Measurements from ENCODE around the gene FAM107B.

The FAM107B gene

GRCh38 chr10:14683256-14683655 is 91.4 kb downstream of the FAM107B start:
- TF ChIP-seq FOXP2 (optimal IDR thresholded peaks at IDR 0.05; ENCODE audit: borderline replicate concordance, extremely low read depth, extremely low read length, insufficient read depth) (no peak), POLR2AphosphoS5 (IDR thresholded peaks at IDR 0.05; ENCODE audit: low read depth, low read length) (no peak), SIN3A (IDR thresholded peaks at IDR 0.05; ENCODE audit: borderline replicate concordance, insufficient read depth, low read length) (no peak), REST (IDR thresholded peaks at IDR 0.05; ENCODE audit: insufficient read depth in 1 of 2, low read depth in 2 of 2, low read length in 2 of 2) (no peak), TAF1 (IDR thresholded peaks at IDR 0.05; ENCODE audit: borderline replicate concordance, insufficient read depth, low read length) (no peak)

- no peak for TF ChIP-seq FOXP2 (optimal IDR thresholded peaks at IDR 0.05; ENCODE audit: borderline replicate concordance, extremely low read depth, extremely low read length, insufficient read depth)
- TF ChIP-seq SIN3A (IDR thresholded peaks at IDR 0.05; ENCODE audit: borderline replicate concordance, insufficient read depth, low read length): no peak
- no peak for TF ChIP-seq REST (IDR thresholded peaks at IDR 0.05; ENCODE audit: insufficient read depth in 1 of 2, low read depth in 2 of 2, low read length in 2 of 2)
- TF ChIP-seq TAF1 (IDR thresholded peaks at IDR 0.05; ENCODE audit: borderline replicate concordance, insufficient read depth, low read length): no peak
- TF ChIP-seq POLR2AphosphoS5 (IDR thresholded peaks at IDR 0.05; ENCODE audit: low read depth, low read length): no peak
Observed at GRCh38 chr10:14681802-14682201, 92.9 kb downstream of the FAM107B start.

- TF ChIP-seq POLR2AphosphoS5 (IDR thresholded peaks at IDR 0.05; ENCODE audit: low read depth, low read length) (no peak), REST (IDR thresholded peaks at IDR 0.05; ENCODE audit: insufficient read depth in 1 of 2, low read depth in 2 of 2, low read length in 2 of 2) (no peak), TAF1 (IDR thresholded peaks at IDR 0.05; ENCODE audit: borderline replicate concordance, insufficient read depth, low read length) (no peak), SIN3A (IDR thresholded peaks at IDR 0.05; ENCODE audit: borderline replicate concordance, insufficient read depth, low read length) (no peak), FOXP2 (optimal IDR thresholded peaks at IDR 0.05; ENCODE audit: borderline replicate concordance, extremely low read depth, extremely low read length, insufficient read depth) (no peak)
Observed at GRCh38 chr10:14681305-14681704, 93.4 kb downstream of the FAM107B start.

- no peak for TF ChIP-seq POLR2AphosphoS5 (IDR thresholded peaks at IDR 0.05; ENCODE audit: low read depth, low read length)
- no peak for TF ChIP-seq REST (IDR thresholded peaks at IDR 0.05; ENCODE audit: insufficient read depth in 1 of 2, low read depth in 2 of 2, low read length in 2 of 2)
- no peak for TF ChIP-seq SIN3A (IDR thresholded peaks at IDR 0.05; ENCODE audit: borderline replicate concordance, insufficient read depth, low read length)
- no peak for TF ChIP-seq TAF1 (IDR thresholded peaks at IDR 0.05; ENCODE audit: borderline replicate concordance, insufficient read depth, low read length)
- no peak for TF ChIP-seq FOXP2 (optimal IDR thresholded peaks at IDR 0.05; ENCODE audit: borderline replicate concordance, extremely low read depth, extremely low read length, insufficient read depth)
Observed at GRCh38 chr10:14678637-14679036, 96.1 kb downstream of the FAM107B start.

- TF ChIP-seq FOXP2 (optimal IDR thresholded peaks at IDR 0.05; ENCODE audit: borderline replicate concordance, extremely low read depth, extremely low read length, insufficient read depth) (no peak), TAF1 (IDR thresholded peaks at IDR 0.05; ENCODE audit: borderline replicate concordance, insufficient read depth, low read length) (no peak), REST (IDR thresholded peaks at IDR 0.05; ENCODE audit: insufficient read depth in 1 of 2, low read depth in 2 of 2, low read length in 2 of 2) (no peak), SIN3A (IDR thresholded peaks at IDR 0.05; ENCODE audit: borderline replicate concordance, insufficient read depth, low read length) (no peak), POLR2AphosphoS5 (IDR thresholded peaks at IDR 0.05; ENCODE audit: low read depth, low read length) (no peak)
Observed at GRCh38 chr10:14676732-14677131, 98.0 kb downstream of the FAM107B start.

All from PFSK-1 (cell line).